Astrocyte of the spinal cord (primary cell): Measurements from ENCODE around the gene MIX23.

Experiments used
- DNase-seq: peaks from one replicate; pipeline ENCODE4 v3.0.0; 2011; ENCODE audit warnings: low read depth, low spot score
- H3K4me3 ChIP-seq: 2 replicates; pipeline ENCODE4 v1.5.1; 2011; ENCODE audit warnings: low read depth, mild to moderate bottlenecking, low read length, moderate library complexity
- CTCF ChIP-seq: IDR thresholded peaks from 2 replicates; pipeline ENCODE4 v1.5.1; 2012; ENCODE audit warnings: low read depth, mild to moderate bottlenecking, low read length, inconsistent platforms
- in situ Hi-C: cut with HindIII; loops from 2 replicates; pipeline ENCODE4 v1.10.0; 2017; ENCODE audit warnings: low sequenced_read_pairs

Gene MIX23

GRCh38 chr3:122415762-122416654, 33.0 kb upstream of the MIX23 start, which contains the start of gene WDR5B:
WDR5B (minus strand) TSS chr3:122416062; CDS start chr3:122415528, 534 bp downstream.
- no peak for TF ChIP-seq CTCF
- in situ Hi-C loops = no loop called here
- peak; percentile 98 for DNase-seq
- H3K4me3 ChIP-seq = peak within 1 kb of the TSS; percentile 95

- DNase-seq = peak; percentile 52
- H3K4me3 ChIP-seq = peak overlapping the region; percentile 95
- no peak for TF ChIP-seq CTCF
- in situ Hi-C loops = no loop called here
These were observed 32.2 kb upstream of the MIX23 start for GRCh38 chr3:122415104-122415744.

- no peak for DNase-seq
- in situ Hi-C loops = no loop called here
- H3K4me3 ChIP-seq = no peak overlapping the region
- no peak for TF ChIP-seq CTCF
These were observed 31.4 kb upstream of the MIX23 start for GRCh38 chr3:122414391-122414790.

- TF ChIP-seq CTCF = no peak
- H3K4me3 ChIP-seq = no peak overlapping the region
- in situ Hi-C loops = no loop called here
- no peak for DNase-seq
These were observed 27.6 kb upstream of the MIX23 start for GRCh38 chr3:122410639-122411038.

GRCh38 chr3:122410111-122410510, 27.1 kb upstream of the MIX23 start:
- in situ Hi-C loops = no loop called here
- TF ChIP-seq CTCF = no peak
- no peak overlapping the region for H3K4me3 ChIP-seq
- no peak for DNase-seq

GRCh38 chr3:122409446-122409845, 26.4 kb upstream of the MIX23 start:
- no peak for TF ChIP-seq CTCF
- no peak for DNase-seq
- H3K4me3 ChIP-seq = no peak overlapping the region
- in situ Hi-C loops = no loop called here
